NOMO-1 (cell line): Measurements from ENCODE around the gene GPR137.
"Not testable (repeated sequence)": the region's sequence is repeated elsewhere in the genome, so short reads cannot be mapped to it uniquely, and the experiment has no call there.

Experiments used
- DNase-seq, 2 experiments: peaks; one replicate each; lab custom pipeline; 2025; ENCODE audit not compliant: unreplicated experiment in 2 of 2; lab: John Stamatoyannopoulos, UW

The GPR137 gene

GRCh38 chr11:64284962-64285884 is at the start of gene GPR137:
Gene GPR137, plus strand, starts transcription at chr11:64285848. Its CDS starts 677 bp downstream, at chr11:64286525.
- peak; percentile 74 to 82 for DNase-seq

GRCh38 chr11:64237484-64237951 is 48.1 kb upstream of the GPR137 start:
- no peak for DNase-seq

GRCh38 chr11:64238076-64238475 is 47.6 kb upstream of the GPR137 start:
- DNase-seq, result no peak

GRCh38 chr11:64238999-64239398 is 46.6 kb upstream of the GPR137 start:
- DNase-seq, result peak; percentile 69 to 75

- peak; percentile 93 to 96 for DNase-seq
Measured at GRCh38 chr11:64239662-64240434, 45.8 kb upstream of the GPR137 start.

- DNase-seq, result peak; percentile 91 to 96
Measured at GRCh38 chr11:64240435-64241240, 45.0 kb upstream of the GPR137 start, which contains the start of gene FKBP2. Gene FKBP2, plus strand, starts transcription at chr11:64241095. Its CDS starts 1,293 bp downstream, at chr11:64242388.

GRCh38 chr11:64241241-64241490 is 44.5 kb upstream of the GPR137 start:
- peak in 1 of 2 experiments; percentile 98 for DNase-seq

GRCh38 chr11:64241491-64242374 is 43.9 kb upstream of the GPR137 start:
- DNase-seq, result peak in 1 of 2 experiments; percentile 97

- DNase-seq, result no peak
Measured at GRCh38 chr11:64243236-64243854, 42.3 kb upstream of the GPR137 start.

- DNase-seq, result no peak
Measured at GRCh38 chr11:64244107-64244506, 41.5 kb upstream of the GPR137 start.

GRCh38 chr11:64244966-64245365 is 40.7 kb upstream of the GPR137 start:
- no peak for DNase-seq

GRCh38 chr11:64245401-64245796 is 40.2 kb upstream of the GPR137 start:
- DNase-seq, result no peak

GRCh38 chr11:64245797-64246620 is 39.6 kb upstream of the GPR137 start:
- peak; percentile 38 to 41 for DNase-seq

- not testable (repeated sequence) for DNase-seq
Measured at GRCh38 chr11:64246621-64246870, 39.1 kb upstream of the GPR137 start.

- peak; percentile 70 to 92 for DNase-seq
Measured at GRCh38 chr11:64246871-64247728, 38.5 kb upstream of the GPR137 start, which contains the start of gene PPP1R14B. Gene PPP1R14B, minus strand, starts transcription at chr11:64246943. Its CDS starts 270 bp downstream, at chr11:64246673.

GRCh38 chr11:64247729-64248531 is 37.7 kb upstream of the GPR137 start:
- no peak for DNase-seq

GRCh38 chr11:64248578-64248977 is 37.1 kb upstream of the GPR137 start:
- no peak for DNase-seq
